ENCODE data around the gene IGF2BP2. TPM values are rescaled to one million over a fixed set of nuclear protein-coding genes. Genes with fewer than 3 reads are reported as not detected.
A peak's percentile ranks its signal among the peaks of the same experiment; 100 is the strongest.

Gene IGF2BP2
- total RNA-seq, 1 experiment from 2014 or later, result 135 TPM

- intact Hi-C loops (cut with micrococcal nuclease), result loop anchor here (5.0 kb wide), 1 partner anchor 116 kb away; the partner anchor contains the start of gene TRA2B
- Histone ChIP-seq H4K20me1 (ENCODE audit: insufficient read depth) (peaks cover 13% of the 10 kb centered on the region), H3K9me3 (ENCODE audit: control insufficient read depth in 1 of 2, insufficient read depth in 1 of 2, low read depth in 1 of 2, low read length in 2 of 2) (no peaks in the 10 kb centered on the region), H3K4me2 (ENCODE audit: low read length) (peak overlapping the region; percentile 84), H3K27me3 (ENCODE audit: insufficient read depth, low read length) (no peaks in the 10 kb centered on the region), H2AFZ (ENCODE audit: low read depth, low read length, poor library complexity, severe bottlenecking) (no peak overlapping the region), H3K9ac (ENCODE audit: low read length) (peak overlapping the region; percentile 92), H3K79me2 (ENCODE audit: insufficient read depth, low read length) (peaks cover 86% of the 10 kb centered on the region), H3K4me1 (ENCODE audit: control insufficient read depth in 1 of 2, insufficient read depth in 2 of 2, low read length in 2 of 2) (peaks cover 32 to 60% of the 10 kb centered on the region in 2 experiments), H3K36me3 (ENCODE audit: control insufficient read depth in 1 of 2, insufficient read depth in 2 of 2, low read length in 2 of 2) (no peaks in the 10 kb centered on the region), H3K4me3 (replicated peaks in 1 of 2; ENCODE audit: low read depth in 1 of 2, low read length in 2 of 2) (peak overlapping the region; percentile 14 to 65), H3K27ac (ENCODE audit: low read depth, low read length) (peak overlapping the region; percentile 18; the same call in 1 of the 2 replicates), H3K9me2 (ENCODE audit: insufficient read depth) (no peaks in the 10 kb centered on the region)
- ChIA-PET POLR2A (interaction anchor here (1.9 to 2.0 kb wide), 2 partner anchors 9 to 13 kb away, joined by 7 to 11 read pairs; no protein-coding TSS in a partner anchor), CTCF (interaction anchor here (0.9 kb wide), 1 partner anchor 79 kb away, joined by 3 read pairs; no protein-coding TSS in a partner anchor), RAD21 (ENCODE audit: low non-redundant PET in 1 of 2, low total read pairs in 2 of 2, uncharacterized antibody in 2 of 2, unreplicated experiment in 2 of 2) (no interaction called here)
- DNase-seq (ENCODE audit: low read depth, low spot score) (no peak), ATAC-seq (no peak)
- no TSS peak for BruUV-seq (replicated peaks)
- TF ChIP-seq ZBTB33 (IDR thresholded peaks at IDR 0.05; ENCODE audit: extremely low read depth, insufficient replicate concordance, low read length) (no peak), ELF1 (IDR thresholded peaks at IDR 0.05; ENCODE audit: borderline replicate concordance, low read depth) (no peak), POLR2AphosphoS5 (IDR thresholded peaks at IDR 0.05; ENCODE audit: low read depth, low read length) (no peak), EZH2phosphoT487 (IDR thresholded peaks at IDR 0.05; ENCODE audit: borderline replicate concordance) (no peak), CTCF (IDR thresholded peaks at IDR 0.05 in 2 of 3, conservative IDR thresholded peaks at IDR 0.05 in 1 of 3; ENCODE audit: borderline replicate concordance in 1 of 3, insufficient read depth in 1 of 3, low read depth in 2 of 3, low read length in 2 of 3) (no peak), REST (IDR thresholded peaks at IDR 0.05; ENCODE audit: low read depth) (no peak), YY1 (IDR thresholded peaks at IDR 0.05; ENCODE audit: extremely low read depth, insufficient replicate concordance, low read depth, low read length) (no peak), POLR2A (IDR thresholded peaks at IDR 0.05; ENCODE audit: borderline replicate concordance, extremely low read depth, insufficient read depth, insufficient read length) (no peak), SRF (IDR thresholded peaks at IDR 0.05; ENCODE audit: low read depth) (no peak), SP1 (IDR thresholded peaks at IDR 0.05; ENCODE audit: low read depth) (peak; percentile 31), CEBPB (IDR thresholded peaks at IDR 0.05; ENCODE audit: low read depth) (peak; percentile 58; the same call in 1 of the 2 replicates), ZNF274 (IDR thresholded peaks at IDR 0.05; ENCODE audit: low read depth, low read length) (no peak), JUND (IDR thresholded peaks at IDR 0.05) (peak; percentile 61), CBX3 (IDR thresholded peaks at IDR 0.05; ENCODE audit: low read depth) (no peak), RAD21 (IDR thresholded peaks at IDR 0.05; ENCODE audit: low read depth) (peak; percentile 8; the same call in 1 of the 2 replicates), EGR1 (IDR thresholded peaks at IDR 0.05; ENCODE audit: low read depth) (peak; percentile 41; the same call in 1 of the 2 replicates), MAX (IDR thresholded peaks at IDR 0.05) (no peak), ZFX (IDR thresholded peaks at IDR 0.05) (no peak), FOSL1 (IDR thresholded peaks at IDR 0.05; ENCODE audit: low read depth) (peak; percentile 68), EZH2 (IDR thresholded peaks at IDR 0.05) (no peak)
These were observed 3.7 kb downstream of the IGF2BP2 start for GRCh38 chr3:185820973-185821758.

Data from HCT116 (cell line).